Adrenal gland (tissue), 5 donors: ENCODE measurements around the gene CT45A10.
"Not testable (repeated sequence)": the region's sequence is repeated elsewhere in the genome, so short reads cannot be mapped to it uniquely, and the experiment has no call there.

Source experiments
- CTCF ChIP-seq, 6 experiments: fragments of 450-650 bp in 4 of 6; fragments of 200-600 bp in 2 of 6; sonication (generic) in 1 of 6; IDR thresholded peaks; 1 replicate in 5 of 6; 2 replicates in 1 of 6; pipeline versions ENCODE4 v1.5.1 to v1.8.0; 2016 to 2021; ENCODE audit warnings: antibody characterized with exemption in 6 of 6, mild to moderate bottlenecking in 2 of 6, moderate library complexity in 1 of 6
- POLR2A ChIP-seq, 2 donors: fragments of 450-650 bp; IDR thresholded peaks; one replicate each; pipeline ENCODE4 v1.6.1; 2017; ENCODE audit warnings: antibody characterized with exemption in 2 of 2, mild to moderate bottlenecking in 2 of 2, moderate library complexity in 1 of 2
- donor health status: DM: no; HTN: no; CAD: no.

- not testable (repeated sequence) for TF ChIP-seq CTCF, POLR2A (IDR thresholded peaks at IDR 0.05)
These were observed 5.0 kb downstream of the CT45A10 start for GRCh38 chrX:135888230-135888629.
